EL (cell line): ENCODE measurements around the gene SEPTIN10.
"Not testable (repeated sequence)": the region's sequence is repeated elsewhere in the genome, so short reads cannot be mapped to it uniquely, and the experiment has no call there.

ENCODE experiments used
- DNase-seq: peaks from one replicate; pipeline ENCODE4 v3.0.0-alpha.2; 2016

Gene SEPTIN10

DNA sequence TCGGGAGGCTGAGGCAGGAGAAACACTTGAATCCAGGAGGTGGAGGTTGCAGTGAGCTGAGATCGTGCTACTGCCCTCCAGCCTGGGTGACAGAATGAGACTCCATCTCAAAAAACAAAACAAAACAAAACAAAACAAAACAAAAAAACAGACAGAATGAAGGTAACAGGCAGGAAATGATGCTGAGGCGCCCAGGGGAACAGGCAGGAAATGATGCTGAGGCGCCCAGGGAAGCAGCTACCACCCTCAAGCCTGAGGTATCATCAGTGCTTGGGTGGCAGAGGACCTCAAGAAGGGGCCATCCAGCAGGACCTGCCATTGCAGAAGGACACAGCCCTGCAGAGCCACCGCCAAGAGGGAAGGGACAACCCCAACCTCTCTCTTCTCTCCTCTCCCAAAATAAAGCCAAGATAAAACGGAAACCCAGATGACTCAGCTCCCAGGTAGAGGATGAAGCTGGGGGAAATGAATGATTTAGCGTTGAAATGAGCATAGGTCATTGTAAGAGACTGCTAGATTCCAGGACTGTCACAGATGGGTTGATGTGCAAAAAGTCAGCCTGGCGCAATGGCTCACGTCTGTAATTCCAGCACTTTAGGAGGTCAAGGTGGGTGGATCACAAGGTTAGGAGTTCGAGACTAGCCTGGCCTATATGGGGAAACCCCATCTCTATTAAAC, 19.7 kb upstream of the SEPTIN10 start:
- DNase-seq: no peak

DNA sequence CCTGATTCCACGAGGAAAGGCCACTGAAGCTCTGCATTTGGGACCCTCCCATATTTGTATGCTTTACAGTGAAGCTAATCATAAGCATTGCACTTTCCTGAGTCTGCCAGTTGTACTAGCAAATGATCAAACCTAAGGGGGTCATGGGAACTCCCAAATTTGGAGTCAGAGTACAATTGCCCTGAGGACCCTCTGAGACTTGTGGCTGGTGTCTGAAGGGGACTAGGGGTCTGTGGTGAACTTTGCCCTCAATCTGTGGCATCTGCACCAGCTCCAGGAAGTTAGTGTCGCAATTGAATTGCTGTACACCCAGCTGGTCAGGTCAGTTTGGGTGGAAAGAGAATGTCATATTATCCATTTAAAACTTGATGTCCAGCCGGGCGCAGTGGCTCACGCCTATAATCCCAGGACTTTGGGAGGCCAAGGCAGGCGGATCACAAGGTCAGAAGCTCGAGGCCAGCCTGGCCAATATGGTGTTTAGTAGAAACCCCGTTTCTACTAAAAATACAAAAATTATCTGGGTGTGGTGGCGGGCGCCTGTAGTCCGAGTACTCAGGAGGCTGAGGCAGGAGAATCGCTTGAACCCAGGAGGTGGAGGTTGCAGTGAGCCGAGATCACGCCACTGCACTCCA, 18.5 kb upstream of the SEPTIN10 start:
- DNase-seq: no peak

DNA sequence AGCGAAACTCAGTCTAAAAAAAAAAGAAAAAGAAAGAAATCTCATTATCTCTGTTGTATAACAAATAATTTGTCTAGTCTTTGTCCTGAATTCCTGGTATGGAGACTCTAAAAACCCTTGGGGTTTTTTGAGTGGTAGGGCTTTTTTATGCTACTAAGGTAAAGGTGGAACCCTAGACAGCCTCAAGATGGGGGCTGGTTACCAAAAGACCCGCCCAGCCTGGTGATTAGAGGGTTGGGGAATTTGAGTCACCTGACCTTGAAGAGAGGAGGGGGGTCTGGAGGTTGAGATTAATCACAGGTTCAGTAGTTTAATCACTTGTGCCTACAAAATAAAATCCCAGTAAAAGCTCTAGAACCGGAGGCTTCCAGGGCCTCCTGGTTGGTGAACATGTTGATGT, 18.0 kb upstream of the SEPTIN10 start:
- no peak for DNase-seq

DNA sequence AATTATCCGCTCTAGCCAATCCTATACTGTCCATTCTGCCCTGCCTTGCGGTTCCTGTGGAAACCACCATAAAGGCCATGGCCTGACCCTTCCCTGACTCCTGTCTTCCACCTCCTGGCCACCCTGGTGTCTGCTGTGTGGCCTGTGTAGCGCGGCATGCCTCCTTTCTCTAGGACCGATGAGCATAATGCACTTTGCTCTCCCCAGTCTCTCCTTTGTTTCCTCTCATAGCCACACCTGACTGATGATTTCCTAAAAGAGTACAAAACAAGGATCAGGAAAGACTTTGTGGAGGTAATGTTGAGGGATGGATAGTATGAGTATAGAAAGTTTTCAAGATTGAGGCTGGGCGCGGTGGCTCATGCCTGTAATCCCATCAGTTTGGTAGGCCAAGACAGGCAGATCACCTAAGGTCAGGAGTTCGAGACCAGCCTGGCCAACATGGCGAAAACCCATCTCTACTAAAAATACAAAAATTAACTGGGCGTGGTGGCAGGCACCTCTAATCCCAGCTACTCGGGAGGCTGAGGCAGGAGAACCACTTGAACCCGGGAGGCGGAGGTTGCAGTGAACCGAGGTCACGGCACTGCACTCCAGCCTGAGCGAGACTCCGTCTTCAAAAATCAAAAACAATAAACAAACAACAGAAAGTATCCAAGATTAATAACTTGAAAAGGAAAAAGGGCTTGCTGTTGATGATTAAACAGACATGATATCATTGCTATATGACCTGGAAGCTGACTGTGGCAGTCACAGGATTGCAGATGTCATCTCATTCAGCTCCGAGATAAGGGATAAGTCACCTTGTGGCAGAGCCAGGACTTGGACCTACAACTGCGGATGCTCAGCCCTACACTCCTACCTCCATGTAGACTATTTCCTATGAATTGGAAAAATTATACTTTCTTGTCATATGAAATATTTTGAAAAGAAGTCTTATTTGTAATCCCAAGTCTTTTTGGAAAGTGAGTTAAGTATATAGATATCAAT, 17.0 kb upstream of the SEPTIN10 start:
- DNase-seq: no peak

DNA sequence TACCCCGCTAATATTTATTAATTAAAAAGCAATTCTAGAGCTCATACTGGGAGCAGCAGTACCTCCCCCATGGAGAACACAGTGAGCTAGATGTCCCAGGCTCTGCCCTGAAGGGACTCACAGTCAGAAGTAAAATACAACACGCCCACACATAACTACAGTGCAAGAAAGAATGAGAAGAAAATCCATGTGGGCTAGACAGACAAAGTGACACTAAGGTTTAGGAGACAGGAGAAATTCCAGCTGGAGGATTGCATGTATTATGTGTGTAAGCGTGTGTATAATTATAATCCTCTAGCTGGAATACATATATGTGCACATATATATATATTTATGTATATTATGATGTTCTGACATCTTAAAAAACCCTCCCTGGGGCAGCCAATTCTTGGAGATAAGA, 16.1 kb upstream of the SEPTIN10 start:
- DNase-seq: no peak

DNA sequence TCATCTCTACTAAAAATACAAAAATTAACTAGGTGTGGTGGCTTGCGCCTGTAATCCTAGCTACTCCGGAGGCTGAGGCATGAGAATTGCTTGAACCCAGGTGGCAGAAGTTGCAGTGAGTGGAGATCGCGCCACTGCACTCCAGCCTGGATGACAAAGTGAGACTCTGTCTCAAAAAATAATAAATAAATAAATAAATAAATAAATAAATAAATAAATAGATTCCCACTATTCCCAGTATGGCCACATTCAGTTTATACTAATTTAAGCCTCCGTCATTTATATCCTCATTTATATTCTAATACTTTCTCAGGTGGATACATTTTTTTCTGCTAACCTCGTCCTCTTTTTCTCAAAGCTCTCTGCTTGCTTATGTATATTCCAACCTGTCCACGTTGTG, 14.6 kb upstream of the SEPTIN10 start:
- DNase-seq: not testable (repeated sequence)

DNA sequence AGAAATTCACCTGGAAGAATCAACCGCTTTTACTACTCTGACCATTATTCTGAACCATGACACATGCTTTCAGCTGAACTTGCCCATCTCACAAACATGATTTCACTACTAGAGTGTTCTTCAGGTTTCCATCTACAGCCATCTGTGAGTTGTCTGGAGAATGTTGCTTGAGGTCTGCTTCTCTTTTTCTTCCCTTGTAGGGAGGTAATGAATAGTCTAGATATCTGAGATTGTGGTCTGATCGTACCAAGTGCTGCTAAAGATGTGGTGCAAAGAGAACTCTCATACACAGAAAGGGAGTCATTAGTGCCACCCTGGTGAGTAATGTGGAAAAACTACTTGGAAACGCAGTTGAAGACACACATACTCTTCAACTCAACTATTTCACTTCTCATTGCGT, 10.6 kb upstream of the SEPTIN10 start:
- no peak for DNase-seq

DNA sequence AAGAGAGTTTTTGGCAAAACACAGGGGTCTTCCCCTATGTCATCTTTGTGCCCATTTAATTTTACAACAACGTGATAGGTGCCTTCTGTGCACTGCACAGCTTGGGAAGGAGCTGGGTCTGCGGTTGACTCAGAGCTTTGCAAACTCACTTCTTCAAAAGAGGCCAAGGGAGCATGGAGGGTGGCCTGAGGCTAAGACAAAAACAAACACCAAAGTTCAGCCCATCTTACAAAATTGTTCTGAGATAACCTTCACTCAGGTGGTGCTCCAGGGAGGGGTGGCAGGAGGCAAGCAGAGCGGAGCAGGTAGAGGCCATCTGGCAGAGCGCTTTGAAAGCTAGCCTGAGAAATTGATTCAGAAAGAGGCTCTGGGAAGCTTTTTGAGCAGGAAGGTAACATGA, 10.2 kb upstream of the SEPTIN10 start:
- DNase-seq: no peak

DNA sequence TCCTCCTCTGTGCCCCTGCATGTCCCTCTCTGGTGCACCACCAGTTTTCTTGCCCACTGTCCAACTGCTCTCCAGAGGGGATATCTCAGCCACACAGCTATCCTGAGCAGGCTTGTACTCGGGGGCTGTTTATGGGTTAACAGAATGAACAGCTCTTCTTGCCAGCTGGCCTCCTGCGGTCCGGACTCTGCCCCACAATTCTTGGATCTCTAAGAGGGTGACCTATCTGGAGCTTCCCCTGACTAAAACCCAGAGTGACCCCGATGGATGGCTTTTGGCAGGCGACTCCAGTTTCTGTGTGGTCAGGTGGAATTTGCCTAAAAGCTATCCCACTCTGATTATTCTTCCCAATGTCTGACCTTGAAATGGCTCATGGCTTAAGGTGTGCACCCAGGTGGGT, 9.5 kb upstream of the SEPTIN10 start:
- no peak for DNase-seq

DNA sequence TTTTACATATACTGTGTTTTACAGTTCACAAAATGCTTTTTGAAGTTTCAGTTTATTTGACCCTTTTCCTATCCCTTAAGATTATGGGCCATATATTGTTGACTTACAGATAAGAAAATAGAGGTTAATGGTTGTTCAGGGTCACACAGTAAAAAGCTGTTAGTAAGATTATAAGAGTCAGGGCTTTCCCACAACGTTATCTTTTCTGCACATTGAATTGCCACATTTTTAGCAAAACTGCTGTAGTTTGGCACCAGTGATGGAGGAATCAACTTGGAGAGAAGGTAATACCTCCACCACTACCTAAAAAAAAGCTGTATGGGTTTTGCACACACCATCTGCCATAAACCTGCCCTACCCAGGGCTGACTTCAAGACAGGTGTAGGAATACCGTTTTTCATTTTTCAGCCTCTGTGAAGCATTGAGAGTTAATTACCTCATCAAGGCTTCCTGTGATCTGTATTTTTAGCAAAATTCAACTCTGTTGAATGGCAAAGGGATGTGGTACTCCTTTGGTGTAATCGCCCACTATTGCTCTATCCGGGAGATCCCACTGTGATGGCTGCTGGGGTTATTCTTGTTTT, 5.4 kb upstream of the SEPTIN10 start:
- DNase-seq: no peak

DNA sequence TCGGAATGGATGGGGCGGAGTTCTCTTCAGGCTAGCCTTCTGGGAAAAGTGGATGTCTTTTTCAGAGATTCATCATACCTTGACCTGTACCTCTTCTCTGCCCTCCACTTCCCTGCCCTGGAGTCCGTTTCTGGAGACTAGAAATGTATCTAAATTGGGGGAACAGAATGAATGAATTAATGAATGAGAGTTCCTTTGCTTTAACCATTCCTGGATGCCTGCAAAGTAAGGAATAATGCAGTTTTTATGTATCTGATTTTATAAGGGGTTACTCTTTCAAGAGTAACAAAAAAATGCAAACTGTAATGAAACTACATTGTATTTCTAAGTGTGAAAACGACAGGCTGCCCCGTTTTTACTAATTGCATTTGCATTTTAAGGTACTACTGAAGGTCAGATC, 2.4 kb upstream of the SEPTIN10 start:
- no peak for DNase-seq

DNA sequence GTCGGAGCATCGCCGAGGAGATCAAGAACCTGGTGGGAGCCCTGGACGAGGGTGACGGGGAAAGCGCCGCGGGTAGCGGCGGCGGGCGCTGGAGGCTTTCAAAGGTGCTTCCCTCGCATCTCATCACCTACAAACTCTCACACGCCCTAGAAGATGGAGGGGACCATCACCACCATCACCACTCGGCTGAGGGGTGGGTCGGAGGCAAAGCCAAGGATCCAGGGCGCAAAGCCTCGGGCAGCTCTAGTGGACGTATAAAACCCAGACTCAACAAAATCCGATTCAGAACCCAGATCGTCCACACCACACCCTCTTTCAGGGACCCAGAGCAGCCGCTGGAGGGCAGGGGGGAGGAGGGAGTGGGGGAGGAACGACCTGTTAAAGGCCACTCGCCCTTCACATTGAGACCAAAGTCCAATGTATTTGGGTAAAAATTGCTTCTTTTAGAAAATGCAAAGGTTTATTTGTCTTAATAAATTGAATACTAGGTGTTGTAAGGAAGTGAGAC, 1.9 kb upstream of the SEPTIN10 start:
- no peak for DNase-seq

DNA sequence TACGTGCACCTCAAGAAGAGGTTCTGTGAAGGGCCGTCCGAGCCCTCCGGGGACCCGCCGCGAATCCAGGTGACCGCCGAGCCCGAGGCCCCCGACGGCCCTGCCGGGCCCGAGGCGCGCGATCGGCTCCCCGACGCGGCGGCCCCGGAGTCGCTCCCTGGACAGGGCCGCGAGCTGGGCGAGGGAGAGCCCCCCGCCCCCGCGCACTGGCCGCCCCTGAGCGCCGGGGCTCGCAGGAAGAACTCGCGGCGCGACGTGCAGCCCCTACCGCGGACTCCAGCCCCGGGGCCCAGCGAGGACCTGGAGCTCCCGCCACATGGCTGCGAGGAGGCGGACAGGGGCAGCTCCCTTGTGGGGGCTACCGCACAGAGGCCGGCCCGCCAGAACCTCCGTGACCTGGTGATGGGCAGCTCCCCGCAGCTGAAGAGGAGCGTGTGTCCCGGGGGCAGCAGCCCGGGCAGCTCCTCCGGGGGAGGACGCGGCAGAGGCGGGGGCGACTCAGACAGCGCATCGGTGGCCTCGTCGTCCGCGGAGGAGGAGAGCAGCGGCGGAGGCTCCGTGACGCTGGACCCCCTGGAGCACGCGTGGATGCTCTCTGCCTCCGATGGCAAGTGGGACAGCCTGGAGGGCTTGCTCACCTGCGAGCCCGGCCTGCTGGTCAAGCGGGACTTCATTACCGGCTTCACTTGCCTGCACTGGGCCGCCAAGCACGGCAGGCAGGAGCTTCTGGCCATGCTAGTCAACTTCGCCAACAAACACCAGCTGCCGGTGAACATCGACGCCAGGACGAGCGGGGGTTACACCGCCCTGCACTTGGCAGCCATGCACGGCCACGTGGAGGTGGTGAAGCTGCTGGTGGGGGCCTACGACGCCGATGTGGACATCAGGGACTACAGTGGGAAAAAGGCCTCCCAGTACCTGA, 1.2 kb upstream of the SEPTIN10 start:
- DNase-seq: peak; percentile 37

DNA sequence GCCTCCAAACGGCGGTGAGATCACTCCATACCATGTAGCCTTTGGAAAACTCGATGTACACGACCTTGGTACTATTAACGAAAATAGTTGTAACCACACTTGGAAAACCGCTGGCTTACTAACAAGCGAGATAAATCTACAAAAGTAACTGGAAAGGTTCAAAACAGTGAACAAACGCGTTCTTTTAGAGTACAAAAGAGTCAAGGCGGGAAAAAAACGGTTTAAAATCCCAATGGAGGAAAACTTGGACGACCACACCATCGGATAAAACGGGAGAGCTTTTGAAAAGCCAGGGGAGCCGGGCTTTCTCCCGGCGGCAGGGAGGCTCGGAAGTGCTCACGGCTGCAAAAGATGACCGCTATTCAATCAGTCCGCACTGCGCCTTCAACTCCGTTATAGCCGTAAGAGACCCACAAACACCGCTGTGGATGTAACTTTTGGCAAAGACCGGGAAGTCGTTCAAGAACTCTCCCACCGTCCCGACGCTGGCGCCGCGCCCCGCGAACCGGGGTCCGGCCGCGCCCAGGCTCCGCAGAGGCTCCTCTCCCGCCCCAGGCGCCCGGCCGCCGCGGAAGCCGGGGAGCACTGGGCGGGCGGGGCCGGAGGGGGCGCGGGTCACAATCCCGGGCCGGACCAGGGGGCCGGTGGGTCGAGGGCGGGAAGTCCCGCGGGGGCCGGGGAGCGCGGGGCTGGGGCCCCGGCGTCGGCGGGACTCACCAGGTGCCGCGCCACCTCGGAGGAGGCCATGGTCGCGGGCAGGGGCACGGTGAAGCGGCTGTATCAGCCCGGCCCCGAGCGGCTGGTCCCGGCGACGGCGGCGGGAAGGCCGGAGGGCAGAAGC, 465 bp downstream of the SEPTIN10 start:
- DNase-seq: peak; percentile 66

DNA sequence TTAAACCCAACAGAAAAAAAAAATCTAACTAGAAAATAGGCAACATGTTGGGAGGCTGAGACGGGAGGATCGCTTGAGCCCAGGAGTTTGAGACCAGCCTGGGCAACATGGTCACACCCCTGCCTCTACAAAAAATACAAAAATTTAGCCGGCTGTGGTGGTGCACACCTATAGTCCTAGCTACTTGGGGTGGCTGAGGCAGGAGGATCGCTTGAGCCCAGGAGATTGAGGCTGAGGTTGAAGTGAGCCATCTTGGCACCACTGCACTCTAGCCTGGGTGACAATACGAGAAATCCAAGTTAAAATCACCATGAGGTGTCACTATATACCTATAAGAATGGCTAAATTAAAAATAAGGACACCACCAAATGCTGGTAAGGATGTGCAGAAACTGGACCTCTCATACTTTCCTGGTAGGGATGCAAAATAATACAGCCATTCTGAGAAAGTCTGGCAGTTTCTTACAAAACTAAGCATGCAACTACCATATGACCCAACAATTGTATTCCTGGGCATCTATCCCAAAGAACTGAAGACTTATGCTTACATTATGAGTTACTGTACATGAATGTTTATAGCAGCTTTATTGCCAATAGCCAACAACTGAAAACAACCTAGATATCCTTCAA, 2.2 kb downstream of the SEPTIN10 start:
- peak; percentile 71 for DNase-seq

DNA sequence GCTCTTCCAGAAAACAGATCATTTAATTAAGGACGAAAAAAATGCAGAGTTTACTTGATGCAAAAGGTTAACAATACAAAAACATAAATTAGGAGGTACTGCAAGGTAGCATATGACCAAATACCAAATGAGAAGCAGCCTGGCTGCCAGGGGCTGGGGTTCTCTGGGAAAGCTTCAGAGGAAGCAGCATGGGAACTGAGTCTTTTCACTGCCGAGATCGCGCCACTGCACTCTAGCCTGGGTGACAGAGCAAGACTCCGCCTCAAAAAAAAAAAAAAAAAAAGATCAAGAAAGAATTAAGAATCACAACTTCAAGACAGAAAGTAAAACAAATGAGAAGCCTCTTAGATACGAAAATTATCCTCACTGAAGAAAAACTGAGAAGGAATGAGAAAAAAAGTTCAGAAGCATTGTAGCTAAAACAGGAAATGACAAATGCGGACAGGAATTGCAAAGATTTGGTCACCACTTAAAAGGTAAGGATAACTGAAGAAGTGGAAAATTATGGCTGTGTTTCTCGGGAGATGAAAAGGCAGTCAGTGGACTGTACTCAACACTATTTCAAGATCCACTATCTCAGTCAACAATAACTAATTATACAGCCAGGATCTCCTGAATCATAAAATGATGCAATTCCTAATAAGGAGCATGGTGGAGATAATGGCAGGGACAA, 4.3 kb downstream of the SEPTIN10 start:
- peak; percentile 77 for DNase-seq

DNA sequence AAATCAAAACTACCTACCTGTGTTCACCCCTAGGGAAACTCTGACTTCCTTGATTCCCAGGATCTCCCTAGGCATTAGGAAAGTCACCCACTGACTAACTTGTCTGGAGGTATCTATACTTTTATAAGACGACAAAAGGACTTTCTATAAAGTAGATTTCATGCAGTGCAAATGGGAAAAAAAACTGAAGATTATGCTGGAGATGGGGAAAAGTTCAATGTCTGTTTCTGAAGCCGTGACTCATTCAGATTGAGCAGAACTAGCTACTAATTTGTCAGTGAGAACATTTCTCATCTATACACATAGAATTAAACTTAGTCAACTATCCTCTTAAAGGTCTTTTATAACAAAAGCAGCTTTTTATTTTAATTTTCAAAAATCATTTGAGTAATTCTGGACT, 6.0 kb downstream of the SEPTIN10 start:
- DNase-seq: peak; percentile 41

DNA sequence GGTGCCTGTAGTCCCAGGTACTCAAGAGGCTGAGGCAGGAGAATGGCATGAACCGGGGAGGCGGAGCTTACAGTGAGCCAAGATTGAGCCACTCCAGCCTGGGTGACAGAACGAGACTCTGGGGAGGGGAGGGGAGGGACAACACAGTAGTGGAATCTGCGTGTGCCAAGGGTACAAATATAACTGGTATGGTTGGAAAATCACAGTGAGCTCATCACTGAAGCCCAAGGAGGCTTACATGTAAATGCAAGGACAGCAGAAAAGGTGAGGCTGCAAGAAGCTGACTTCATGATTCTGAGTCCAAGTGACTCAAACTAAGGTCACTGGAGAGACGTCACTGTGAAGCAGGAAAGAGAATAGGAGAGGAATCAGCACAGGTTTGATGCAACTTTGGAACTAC, 9.2 kb downstream of the SEPTIN10 start:
- DNase-seq: peak; percentile 75

DNA sequence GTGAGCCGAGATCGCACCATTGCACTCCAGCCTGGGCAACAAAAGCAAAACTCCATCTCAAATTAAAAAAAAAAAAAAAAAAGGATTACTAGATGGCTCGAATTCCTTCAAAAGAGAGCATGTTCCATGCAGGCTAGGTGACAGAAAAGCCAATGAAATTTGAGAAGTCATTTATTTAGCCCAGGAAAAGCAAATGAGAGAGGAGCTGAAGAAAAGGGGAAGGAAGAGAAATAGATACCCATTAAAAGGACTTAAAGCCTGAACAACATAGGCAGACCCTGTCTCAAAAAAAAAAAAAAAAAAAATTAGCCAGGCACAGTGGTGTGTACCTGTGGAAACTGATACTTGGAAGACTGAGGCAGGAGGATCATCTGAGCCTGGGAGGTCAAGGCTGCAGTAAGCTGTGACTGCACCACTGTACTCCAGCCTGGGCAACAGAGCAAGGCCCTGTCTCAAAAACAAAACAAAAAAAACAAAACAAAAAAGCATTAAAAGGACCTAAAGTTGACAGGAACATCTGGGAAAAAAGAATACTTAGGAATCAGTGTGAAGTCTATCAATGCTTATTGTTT, 11.1 kb downstream of the SEPTIN10 start:
- no peak for DNase-seq

DNA sequence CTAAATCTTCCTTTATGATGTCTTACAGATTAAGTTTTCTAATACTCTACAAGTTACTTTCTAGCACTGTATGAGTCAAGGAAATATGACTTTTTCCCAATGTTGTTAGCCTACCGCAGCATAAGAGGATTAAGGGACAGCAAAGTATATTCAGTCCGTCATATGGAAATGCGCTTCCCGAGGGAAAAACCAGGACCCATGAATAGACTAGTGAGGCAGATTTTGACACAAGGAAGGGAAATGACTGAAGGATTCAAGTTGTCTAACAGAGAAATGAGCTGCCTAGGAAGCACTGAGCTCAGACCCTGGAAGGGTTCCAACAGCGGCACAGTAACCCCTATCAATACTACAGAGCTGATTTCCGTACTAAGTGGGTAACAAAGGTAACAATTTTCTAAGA, 12.0 kb downstream of the SEPTIN10 start:
- no peak for DNase-seq
